ENCODE results near the gene CBX4.

Gene CBX4

DNA sequence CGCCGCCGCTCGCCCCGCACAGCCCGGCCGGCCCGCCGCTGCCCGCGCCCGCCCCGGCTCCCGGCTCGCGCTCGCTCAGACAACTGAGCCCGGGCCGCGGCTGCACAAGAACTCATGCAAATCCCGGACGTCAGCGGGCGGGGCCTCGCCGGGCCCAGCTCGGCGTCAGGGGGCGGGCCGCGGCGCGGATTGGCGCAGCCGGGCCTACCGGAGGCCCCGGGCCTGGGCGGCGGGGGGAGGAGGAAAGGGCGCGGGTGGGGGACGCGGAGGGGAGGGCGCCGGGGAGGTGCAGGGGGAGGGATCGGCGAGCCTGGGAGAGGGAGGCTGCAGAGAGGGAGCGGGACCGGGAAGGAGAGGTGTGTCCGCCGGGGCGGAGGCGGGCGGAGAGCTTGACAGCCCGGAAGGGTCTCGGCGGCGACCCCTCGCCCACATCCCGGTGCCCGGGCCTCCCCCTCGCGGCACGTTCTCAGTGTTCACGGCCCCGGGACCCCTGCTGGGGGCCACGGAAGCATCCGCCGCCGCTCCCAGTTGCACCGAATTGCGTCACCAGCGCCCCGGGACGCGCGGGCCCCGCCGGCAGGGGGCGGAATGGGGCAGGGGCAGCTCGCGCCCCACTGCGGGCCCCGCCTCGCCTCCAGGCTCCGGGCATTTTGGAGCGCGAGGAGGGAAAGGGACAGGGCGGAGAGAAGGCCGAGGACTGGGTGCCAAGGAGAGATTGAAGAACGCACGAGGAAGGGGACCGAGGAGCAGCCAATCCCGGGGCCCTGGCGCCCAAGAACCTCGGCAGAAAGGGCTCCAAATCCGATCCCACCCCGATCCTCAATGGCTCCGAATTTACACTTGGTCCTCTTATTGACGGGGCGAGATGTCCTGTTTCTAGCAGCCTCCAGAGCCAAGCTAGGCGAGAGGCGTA is at the start of gene CBX4:
TSS of gene CBX4 (minus strand) at position 85 of the 913 bp plus-strand sequence. CDS start 189 bp downstream, outside the sequence.
- peak; percentile 97 for DNase-seq

DNA sequence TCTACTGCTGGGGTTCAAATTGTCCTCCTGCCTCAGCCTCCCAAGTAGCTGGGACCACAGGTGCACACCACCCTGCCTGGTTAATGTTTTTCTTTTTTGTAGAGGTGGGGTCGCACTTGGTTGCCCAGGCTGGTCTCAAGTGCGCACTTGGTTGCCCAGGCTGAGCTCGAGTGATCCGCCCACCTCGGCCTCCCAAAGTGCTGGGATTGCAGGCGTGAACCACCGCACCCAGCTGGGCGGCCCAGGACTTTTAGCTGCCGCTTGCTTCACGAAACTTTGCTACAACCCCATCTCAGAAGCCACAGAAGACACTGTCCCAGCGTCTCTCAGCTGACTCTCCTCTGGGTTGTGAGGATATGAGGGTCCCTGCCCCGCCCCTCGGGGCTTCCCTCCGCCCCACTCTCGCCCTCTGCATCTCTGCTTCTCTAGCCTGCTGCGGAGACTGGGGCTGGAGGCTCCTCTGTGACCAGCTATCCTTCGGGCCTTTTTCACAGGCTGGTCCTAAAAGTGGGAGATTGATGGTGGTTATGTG is 48.8 kb upstream of the CBX4 start:
- no peak for DNase-seq

DNA sequence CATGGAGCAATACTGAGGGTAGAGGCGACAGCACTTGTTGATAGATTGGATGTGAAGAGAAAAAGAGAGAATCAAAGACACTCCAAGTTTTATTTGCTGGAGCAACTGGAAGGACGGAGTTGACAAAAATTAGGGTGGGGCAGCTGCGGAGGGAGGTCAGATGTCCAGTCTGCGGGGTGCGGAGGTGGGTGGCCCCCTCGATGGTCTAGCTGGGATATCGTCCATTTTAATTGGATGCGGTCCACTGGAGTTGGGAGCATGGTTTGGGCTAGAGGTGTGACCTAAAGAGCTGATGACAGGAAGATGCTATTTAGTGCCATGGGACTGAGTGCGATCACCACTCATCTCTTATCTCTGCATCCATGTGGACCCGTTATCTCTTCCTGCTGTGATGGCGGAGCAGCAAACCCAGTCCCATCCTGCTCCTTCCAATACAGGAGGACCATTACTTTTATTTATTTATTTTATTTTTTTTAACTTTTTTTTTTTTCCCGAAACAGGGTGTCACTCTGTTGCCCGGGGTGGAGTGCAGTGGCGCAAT is 48.3 kb upstream of the CBX4 start:
- DNase-seq = no peak

DNA sequence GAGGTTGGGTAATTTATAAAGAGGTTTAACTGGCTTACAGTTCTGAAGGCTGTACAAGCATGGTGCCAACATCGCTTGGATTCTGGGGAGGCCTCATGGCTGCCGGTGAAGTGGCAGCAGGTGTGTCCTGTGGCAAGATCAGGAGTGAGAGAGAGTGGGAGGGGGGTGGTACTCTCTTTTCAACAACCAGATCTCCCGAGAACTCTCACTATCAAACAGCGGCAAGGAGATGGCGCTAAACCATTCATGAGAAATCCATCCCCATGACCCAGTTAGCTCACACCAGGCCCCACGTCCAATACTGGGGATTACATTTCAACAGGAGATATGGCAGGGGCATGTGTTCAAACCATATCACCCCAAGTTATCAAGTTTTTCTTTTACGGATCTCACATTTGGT is 44.0 kb upstream of the CBX4 start:
- DNase-seq = no peak

DNA sequence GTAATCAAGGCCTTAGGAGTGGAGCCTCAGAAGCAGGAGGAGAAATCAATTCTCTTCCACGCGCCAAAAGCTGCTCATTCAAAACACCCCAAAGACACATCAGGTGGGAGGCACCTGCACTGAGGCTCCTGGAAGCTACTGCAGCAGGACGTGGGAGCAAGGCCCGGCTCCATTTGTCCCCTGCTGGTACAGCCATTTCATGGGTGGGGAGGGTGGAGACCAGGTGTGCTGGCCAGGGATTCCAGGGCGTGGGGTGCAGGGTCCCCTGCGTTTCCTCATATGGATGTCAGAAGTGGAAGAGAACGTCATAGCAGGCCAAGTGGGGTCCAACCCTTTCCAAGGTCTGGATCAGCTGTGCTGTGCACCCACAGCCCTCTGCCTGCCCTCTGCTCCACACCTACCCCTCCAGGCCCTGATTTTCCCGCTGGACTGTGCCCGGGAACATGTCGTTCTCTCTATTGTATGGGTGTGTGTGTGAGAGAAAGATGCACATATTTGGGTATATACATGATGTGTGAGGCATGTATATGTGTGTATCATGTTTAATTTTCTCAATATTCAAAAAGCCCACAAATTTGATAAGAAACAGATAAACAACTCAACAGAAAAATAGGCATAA is 39.2 kb upstream of the CBX4 start:
- no peak for DNase-seq

DNA sequence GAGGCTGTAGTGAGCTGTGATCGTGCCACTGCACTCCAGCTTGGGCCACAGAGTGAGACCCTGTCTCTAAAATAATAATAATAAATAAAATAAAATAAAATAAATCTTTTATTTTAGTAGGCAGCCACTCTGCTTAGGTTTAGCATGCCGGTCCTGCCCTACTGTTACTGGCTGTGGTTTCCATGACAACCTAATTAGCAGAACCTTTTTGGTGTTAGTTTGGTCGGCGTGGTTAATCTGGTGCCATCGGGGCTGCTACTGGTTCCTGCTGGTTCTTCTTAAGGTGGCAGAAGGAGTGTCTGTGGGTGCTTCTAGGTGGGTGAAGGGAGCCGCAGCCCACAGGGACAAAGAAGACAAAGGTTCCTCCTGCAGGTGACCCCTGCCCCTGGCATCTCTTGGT is 37.8 kb upstream of the CBX4 start:
- DNase-seq = no peak

DNA sequence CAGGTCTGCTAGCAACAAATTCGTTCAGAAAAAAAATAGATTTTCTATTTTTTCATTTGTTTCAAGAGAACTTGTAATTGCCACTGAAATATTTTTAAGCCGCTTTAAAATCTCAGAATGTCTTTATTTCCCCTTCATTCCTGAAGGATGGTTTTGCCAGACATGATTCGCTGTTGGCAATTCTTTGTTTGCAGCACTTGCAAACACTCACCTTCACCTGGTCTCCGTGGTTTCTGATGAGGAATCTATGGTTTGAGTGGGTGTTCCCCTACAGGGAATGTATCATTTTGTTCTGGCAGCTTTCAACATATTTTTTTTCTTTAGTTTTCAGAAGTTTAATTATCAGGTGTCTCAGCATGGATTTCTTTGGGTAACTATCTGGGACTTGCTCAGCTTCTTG is 36.3 kb upstream of the CBX4 start:
- no peak for DNase-seq

DNA sequence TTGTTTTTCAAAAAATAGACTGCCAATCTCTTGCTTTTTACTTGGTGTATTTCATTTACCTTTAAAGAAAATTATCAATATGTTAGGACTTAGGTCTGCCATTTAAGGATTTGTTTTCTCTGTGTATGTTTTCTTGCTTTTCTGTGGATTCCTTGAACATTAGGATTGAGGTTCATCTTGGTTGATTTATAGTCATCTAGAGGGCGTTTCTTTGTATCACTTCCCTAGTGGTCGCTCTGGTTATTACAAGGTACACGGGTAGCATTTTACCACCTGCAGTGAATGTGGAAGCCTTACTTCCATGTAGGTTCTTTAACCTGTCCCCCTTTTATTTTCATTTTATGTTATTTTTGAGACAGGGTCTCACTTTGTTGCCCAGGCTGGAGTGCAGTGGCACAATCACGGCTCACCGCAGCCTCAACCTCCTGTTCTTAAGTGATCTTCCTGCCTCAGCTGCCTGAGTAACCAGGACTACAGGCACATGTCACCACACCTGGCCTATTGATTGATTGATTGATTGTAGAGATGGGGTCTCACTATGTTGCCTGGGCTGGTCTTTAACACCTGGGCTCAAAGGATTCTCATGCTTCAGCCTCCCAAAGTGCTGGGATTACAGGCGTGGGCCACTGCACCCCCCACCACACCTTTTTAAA is 35.2 kb upstream of the CBX4 start:
- no peak for DNase-seq

DNA sequence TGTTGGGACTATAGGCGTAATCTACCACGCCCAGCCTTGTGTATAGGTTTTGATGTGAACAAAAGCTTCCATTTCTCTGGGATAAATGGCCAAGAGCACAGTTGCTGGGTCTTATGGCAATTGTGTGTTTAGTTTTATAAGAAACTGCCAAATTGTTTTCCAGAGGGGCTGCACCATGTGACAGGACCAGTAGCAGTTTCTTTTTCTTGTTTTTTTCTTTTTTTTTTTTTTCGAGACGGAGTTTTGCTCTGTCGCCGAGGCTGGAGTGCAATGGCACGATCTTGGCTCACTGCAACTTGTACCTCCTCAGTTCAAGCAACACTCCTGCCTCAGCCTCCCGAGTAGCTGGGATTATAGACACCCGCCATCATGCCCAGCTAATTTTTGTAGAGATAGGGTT is 34.3 kb upstream of the CBX4 start:
- DNase-seq = no peak

DNA sequence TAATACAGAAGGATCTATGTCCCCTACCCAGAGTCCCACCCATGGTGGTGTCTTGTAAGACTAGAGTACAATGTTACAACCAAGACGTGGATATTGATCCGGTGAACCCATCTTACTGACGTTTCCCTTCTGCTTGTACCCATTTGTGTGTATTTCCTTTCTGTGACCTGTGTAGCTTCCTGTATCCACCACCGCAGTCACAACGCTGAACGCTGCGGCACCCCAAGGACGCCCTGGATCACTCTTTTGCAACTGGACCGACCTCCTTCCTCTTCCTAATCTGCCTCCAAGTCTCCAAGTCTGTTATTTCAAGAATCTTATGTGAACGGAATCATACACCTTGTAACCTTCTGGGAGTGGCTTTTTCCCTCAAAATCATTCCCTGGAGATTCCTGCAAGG is 33.5 kb upstream of the CBX4 start:
- no peak for DNase-seq

DNA sequence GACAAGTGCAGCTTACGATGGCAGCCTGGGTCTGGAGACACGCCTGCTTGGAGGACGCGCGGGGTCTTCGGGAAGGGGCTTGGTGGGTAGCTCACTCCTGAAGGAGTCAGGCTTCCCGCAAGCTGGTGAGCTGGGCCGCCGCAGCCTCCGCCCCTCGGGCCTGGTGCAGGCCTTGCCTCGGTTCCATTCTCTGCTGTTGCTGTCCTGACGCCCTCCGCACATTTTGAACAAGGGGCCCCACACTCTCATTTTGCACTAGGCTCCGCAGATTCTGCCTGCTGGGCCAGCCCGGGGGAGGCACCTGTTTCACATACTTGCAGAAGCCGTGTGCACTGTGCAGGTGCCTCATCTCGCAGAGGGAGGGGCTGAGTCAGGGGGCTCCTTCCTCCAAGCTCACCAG is 31.9 kb upstream of the CBX4 start:
- DNase-seq = no peak

DNA sequence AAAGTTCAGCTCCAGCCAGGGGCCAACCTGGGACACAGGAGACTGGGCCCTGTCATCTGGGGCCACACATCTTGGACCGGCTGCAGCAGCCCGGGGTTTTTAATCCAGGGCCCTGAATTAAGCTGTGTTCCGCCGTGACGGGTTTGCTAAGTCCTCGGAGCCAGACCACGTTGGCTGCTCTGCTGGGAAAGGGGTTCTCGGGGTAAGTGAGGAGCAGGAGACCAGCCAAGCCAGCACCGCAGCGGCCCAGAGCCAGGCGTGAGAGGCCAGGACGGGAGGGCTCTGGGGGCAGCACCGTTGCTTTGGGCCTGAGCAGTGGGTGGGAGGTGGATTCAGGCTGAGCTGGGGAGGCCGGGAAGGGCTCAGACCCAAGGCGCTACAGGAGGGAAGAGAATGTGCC is 31.3 kb upstream of the CBX4 start:
- no peak for DNase-seq

DNA sequence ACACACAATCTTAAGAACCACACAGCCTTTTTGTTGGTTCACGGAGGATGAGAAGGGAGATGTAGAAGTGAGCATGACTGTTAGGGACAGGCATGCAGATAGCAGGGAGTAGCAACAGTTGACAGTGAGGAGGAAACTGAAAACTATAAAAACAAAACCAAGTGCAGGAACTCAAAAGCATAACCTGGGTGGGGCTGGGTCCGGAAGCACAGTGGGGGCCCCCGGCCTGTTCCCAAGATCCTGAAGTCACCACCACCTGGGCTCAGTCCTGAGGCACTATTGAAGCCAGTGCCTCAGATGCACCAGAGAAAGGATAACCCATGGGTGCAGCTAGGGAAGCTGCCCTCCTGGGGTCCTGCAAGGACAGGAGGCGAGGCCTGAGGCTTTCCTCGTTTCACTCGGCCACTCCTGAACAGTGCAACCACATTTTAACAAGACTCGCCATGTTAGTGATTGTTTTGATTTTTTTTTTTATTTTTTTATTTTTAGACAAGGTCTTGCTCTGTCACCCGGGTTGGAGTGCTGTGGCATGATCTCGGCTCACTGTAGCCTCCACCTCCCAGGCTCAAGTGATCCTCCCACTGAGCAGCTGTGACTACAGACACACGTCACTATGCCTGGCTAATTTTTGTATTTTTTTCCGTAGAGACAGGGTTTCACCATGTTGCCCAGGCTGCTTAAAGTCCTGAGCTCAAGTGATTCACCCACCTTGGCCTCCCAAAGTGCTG is 27.7 kb upstream of the CBX4 start:
- no peak for DNase-seq

DNA sequence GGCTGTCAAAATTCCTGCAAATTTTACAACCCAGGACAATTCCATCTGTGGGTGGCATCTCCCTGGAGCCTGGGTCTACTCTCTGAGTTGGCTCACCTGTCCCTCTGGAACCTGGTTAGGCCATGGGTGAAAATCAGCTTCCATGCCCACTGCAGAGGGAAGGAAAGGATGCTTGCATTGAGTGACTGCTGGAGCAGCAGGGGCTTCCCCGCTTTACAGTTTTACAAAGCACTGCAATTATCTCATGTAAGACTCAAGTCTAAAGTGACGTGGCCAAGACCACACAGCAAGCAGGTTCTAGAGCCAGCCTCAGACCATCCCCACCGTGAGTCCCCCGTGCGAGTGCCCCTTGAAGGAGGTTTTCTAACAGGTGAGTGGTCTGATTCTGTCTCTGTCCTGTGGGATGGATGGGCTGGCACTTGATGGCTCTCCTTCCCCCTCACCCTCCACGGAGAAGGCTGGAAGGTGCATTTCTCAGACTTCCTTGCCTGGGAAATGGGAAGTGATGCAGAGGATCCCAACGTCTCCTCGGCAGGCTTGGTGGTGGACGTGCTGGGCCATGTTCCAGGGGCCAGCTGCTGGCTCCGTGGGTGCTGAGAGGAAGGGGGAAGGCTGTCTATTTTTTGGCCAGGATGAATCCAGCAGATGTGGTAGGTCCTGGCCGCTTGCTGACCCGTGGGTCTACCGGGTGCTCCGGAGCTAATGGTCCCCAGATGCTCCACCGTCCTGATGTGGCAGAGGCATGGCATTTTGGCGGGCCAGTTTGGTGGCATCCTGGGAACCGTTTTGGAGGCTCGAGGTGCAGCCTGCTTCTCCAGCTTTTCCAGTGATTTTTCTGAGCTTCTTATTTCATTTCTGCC is 26.3 kb upstream of the CBX4 start:
- DNase-seq = no peak

DNA sequence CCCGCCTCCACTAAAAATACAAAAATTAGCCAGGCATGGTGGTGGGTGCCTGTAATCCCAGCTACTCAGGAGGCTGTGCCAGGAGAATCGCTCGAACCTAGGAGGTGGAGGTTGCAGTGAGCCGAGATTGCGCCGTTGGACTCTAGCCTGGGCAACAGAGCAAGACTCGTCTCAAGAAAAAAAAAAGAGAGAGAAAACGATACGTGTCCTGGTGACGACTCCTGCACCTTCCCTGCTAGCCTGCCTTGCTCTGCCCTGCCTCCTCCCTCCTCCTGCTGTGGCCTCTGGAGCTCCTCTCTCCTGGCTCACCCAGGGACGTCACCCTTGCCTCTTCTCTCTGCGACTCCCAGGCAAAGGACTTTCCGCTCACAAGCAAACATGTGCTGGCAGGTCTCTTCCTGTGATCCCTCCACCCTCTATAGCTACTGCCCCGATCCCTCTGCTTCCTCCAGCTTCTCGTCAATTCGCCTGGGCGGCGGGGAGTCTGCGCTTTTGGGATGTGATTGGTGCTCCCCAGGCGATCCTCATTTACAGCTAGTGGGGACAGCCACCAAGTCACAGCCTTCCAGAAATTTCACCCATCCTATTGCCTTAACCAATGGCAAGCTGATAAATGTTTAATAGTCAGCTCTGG is 25.5 kb upstream of the CBX4 start:
- DNase-seq = no peak

DNA sequence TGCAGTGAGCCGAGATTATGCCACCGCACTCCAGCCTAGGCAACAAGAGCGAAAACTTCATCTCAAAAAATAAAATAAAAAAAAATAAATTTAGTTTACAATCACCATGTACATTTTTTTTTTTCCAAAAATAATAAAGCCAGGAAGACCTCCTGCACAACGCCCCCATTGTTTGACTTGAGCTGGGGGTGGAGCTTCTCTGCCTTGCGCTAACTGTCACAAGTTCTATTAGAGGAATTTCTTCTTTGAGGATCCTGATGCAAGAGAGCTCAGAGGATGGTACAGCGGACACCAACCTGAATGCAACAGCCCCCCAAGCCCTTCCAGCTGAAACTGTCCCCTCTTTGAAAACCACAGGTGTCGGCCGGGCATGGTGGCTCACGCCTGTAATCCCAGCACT is 24.9 kb upstream of the CBX4 start:
- no peak for DNase-seq

DNA sequence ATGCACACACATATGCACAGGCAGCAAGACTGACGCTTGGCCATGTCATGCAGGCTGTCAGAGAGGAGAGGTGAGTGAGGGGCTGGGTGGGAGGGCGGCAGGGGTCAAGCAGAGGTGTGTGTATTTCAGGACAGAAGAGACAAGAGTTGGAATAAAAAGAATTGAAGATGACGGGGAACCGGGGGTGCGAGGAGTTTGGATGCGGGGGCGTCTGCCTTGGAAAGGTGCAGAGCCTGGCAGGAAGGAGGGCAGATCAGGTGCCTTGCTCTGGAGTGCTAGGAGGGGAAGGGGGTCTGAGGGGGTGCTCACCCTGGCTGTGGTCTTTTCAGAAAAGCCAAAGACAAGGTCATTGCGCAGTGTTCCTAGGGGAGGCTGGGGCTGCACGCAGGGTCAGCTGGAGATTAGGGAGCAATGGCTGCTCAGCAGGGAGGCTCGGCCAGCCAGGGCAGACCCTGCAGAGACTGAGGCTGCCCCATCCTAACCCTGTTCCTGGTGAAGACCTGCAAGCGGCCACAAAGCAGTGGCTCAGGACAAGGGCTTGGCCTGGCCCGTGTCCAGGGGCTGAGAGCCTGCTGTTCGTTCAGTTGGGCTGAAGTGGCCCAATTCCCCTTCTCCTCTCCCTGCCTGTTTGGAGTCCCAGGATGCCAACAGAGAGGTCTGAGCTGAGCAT is 23.7 kb upstream of the CBX4 start:
- DNase-seq = no peak

DNA sequence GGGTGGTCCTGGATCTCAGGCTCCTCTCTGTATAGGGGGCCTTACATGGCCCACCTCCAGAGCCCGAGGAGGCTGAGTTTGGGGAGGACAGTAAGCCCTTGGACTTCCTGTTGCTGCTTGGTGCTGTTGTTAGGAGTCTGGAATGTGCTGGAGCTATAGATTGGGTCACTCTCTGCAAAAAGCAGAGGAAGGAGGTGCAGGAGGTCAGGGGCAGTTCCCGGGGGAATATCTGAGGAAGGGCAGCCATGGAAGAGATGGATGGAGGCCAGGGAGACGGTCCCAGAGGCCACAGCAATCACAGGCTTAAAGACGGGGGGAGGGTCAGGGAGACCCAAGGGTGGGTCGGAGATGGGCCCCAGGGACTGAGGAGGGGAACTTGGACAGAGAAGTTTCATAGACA is 23.0 kb upstream of the CBX4 start:
- DNase-seq = no peak

DNA sequence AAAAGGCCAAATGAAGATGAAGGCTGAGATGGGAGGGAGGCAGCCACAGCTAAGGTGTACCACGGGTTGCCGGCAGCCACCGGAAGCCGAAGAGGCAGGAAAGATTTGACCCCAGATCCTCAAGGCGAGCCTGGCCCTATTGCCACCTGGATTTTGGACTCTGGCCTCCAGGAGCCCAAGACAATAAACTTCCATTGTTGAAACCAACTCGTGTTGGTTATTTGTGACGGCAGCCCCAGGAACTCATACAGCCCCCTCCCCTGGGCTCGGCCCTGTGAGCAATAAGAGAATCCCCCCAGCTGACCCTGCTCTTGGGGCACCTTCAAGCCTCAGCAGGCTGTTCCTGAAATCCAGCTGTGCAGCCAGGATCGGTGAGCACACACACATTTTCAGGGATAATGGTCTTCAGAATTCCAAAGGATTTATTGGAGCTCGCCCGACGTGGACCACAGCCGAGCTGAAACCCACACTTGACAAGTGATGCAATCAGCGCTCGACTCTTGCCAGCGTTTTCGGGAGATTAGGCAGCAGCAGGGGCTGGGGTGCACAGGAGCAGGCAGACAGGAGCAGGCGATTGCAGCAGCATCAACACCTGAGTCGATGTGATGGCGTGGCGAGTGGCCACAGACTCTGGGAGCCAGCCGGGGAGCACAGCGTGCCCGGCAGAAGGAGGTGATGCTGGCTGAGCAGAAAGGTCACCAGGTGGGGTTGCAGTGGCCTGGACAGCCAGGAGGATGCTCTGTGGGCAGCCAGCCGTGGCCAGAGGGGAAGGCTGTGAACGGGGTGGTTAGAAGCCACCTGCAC is 22.4 kb upstream of the CBX4 start:
- DNase-seq = no peak

Data from activated effector memory CD4-positive, alpha-beta T cell treated with anti-CD3 and anti-CD28 coated beads, Interleukin-2, amount 50 U/mL, for 16 hours (primary cell).